Measurements from ENCODE around the gene PLSCR1.
"Not testable (repeated sequence)": the region's sequence is repeated elsewhere in the genome, so short reads cannot be mapped to it uniquely, and the experiment has no call there.

The PLSCR1 gene

GRCh38 chr3:146550070-146550615 is 5.7 kb upstream of the PLSCR1 start:
- DNase-seq (ENCODE audit: low spot score): no peak

GRCh38 chr3:146547235-146547835 is 2.9 kb upstream of the PLSCR1 start:
- DNase-seq (ENCODE audit: low spot score): no peak

GRCh38 chr3:146546366-146546965 is 2.1 kb upstream of the PLSCR1 start:
- no peak for DNase-seq (ENCODE audit: low spot score)

- no peak for DNase-seq (ENCODE audit: low spot score)
Measured at GRCh38 chr3:146544929-146545528, 622 bp upstream of the PLSCR1 start.

- no peak for DNase-seq (ENCODE audit: low spot score)
Measured at GRCh38 chr3:146543461-146544001, 876 bp downstream of the PLSCR1 start.

GRCh38 chr3:146542978-146543377 is 1.4 kb downstream of the PLSCR1 start:
- DNase-seq (ENCODE audit: low spot score): no peak

DNA sequence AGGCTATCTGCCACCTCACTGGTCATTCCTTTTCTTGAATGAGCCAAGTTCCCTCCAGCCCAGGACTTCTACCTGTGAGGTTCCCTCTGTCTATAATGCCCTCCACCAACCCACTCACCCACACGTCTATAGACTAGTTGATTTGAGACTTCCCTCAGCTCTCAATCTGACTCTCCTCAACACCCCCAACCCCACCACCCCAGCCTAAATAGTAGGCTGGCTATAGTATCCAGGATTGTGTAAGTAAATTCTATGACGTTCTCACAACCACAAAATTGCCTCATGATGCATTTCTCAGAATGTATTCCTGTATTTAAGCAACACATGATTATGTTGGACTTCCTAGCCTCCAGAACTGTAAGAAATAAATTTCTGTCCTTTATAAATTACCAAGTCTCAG is 2.2 kb downstream of the PLSCR1 start:
- DNase-seq (ENCODE audit: low spot score): peak; percentile 9

- no peak for DNase-seq (ENCODE audit: low spot score)
Measured at GRCh38 chr3:146540978-146541377, 3.4 kb downstream of the PLSCR1 start.

DNA sequence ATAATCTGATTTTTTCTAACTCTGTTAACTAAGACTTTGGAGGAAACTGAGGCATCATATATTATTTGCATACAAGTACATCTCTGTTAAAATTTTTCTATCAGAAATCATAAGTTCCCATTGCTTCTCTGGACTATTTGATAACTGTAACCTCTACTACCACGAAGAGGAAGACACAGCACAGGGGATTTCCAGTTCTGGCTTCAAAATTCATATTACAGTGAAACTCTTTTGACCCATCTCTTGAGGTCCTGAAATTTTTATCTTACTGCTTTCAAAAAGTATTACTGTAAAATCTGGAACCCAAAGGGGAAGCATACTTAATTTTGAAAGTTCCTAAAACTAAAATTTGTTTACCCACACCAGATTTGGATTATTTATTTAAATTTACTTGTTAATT is 4.2 kb downstream of the PLSCR1 start:
- DNase-seq (ENCODE audit: low spot score): peak; percentile 19

DNA sequence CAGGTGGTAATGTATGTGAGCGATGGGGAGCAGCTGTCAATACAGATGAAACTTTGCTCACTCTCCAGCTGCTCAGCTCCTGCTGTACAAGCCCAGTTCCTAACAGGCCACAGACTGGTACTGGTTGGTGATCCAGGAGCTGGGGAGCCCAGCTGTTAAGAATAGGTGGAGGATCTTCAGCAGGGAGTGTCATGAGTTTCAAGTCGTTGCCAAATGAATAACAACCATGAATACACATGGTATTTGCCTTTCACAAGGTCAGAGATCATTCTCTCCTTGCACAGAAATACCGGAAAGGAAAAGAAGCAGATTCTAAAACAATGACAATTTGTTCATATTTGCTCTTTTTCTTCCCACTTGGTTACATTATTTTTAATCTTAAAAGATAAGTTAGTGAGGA is 5.1 kb downstream of the PLSCR1 start:
- DNase-seq (ENCODE audit: low spot score): no peak

DNA sequence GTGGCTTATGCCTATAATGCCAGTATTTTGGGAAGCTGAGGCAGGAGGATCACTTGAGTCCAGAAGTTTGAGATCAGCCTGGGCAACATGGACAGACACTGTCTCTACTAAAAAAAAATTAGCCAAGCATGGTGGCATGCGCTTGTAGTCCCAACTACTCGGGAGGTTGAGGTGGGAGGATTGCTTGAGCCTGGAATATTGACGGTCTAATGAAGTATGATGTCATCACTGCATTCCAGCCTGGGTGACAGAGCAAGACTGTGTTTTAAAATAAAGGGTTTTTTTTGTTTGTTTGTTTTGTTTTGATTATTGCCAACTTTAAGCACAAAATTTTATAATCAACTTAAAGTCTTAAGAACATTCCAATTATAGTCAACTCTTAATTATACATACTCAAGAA is 6.8 kb downstream of the PLSCR1 start:
- no peak for DNase-seq (ENCODE audit: low spot score)

- DNase-seq (ENCODE audit: low spot score): no peak
Measured at GRCh38 chr3:146536681-146537080, 7.7 kb downstream of the PLSCR1 start.

DNA sequence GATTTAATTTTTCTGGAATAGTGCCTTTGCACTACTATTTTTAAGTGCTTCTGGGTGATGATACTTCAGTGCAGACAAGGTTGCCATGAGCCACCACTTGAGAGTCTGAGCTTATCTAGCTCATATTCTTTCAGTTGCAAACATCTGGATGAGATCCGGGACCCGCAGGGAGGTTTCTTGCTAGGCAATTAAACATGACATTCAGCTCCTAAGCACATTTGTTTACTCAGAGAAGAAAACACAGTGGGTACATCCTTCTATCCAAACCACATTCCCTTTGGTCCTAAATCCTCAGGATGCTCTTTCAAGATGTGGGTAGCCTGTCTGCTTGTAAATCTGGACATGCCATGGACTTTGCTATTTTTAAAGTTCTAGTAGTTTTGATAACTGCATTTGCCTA is 12.0 kb downstream of the PLSCR1 start:
- no peak for DNase-seq (ENCODE audit: low spot score)

GRCh38 chr3:146530609-146531008 is 13.8 kb downstream of the PLSCR1 start:
- DNase-seq (ENCODE audit: low spot score): no peak

DNA sequence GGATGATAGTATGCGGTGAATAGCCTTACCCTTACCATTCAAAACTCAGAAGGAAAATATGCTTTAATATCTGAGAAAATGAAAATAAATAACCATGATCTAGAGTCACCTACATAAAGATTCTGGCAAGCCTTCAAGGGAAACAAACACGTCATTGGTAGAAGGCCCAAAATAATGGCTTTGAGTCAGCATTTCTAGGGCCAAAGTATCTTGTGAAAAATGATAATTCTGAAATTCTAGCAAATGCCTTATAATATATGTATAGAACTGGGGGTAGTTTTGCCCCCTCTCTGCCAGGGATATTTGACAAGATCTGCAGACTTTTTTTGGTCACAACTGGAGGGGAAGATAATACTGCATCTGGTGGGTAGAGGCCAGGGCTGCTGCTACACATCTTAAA is 15.4 kb downstream of the PLSCR1 start:
- no peak for DNase-seq (ENCODE audit: low spot score)

DNA sequence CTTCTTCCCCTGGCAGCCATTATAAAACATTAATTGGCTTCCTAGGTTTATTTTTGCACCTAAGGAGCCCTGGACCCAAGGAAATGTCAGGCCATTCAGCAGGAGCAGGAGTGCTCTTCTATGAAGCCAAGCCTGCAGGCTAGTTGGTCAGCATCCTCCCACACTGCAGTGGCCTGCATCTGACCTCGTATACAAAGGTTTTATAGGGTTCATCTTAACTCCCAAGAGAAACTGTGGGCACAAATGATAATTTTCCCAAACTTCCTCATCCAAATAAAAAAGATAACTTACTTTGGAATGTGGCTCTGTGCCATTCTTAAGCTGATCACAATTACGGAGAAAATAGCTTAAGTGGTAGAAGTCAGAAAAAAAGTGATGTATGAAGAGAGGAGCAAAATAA is 19.4 kb downstream of the PLSCR1 start:
- DNase-seq (ENCODE audit: low spot score): no peak

GRCh38 chr3:146523531-146523930 is 20.9 kb downstream of the PLSCR1 start:
- DNase-seq (ENCODE audit: low spot score): no peak

- not testable (repeated sequence) for DNase-seq (ENCODE audit: low spot score)
Measured at GRCh38 chr3:146522174-146523158, 21.9 kb downstream of the PLSCR1 start.

GRCh38 chr3:146521394-146521793 is 23.0 kb downstream of the PLSCR1 start:
- DNase-seq (ENCODE audit: low spot score): no peak

DNA sequence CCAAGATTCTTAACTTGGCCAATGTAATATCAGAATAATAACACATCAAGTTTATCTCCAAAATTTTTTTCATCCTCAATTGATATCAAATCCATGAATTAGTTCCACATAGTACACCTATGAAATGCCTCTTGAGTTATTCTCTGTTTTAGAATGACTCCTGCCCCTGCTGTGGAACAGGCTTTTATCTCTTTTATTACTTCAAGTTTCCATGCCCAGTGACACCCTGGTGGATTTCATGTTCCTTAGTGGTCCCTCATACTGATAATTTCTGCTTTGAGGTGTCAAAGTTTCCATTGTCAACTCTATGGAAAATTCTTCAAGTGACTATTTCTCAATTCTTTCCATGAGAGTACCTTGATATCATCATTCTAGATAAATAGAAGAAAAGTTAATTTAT is 24.6 kb downstream of the PLSCR1 start:
- DNase-seq (ENCODE audit: low spot score): no peak

DNA sequence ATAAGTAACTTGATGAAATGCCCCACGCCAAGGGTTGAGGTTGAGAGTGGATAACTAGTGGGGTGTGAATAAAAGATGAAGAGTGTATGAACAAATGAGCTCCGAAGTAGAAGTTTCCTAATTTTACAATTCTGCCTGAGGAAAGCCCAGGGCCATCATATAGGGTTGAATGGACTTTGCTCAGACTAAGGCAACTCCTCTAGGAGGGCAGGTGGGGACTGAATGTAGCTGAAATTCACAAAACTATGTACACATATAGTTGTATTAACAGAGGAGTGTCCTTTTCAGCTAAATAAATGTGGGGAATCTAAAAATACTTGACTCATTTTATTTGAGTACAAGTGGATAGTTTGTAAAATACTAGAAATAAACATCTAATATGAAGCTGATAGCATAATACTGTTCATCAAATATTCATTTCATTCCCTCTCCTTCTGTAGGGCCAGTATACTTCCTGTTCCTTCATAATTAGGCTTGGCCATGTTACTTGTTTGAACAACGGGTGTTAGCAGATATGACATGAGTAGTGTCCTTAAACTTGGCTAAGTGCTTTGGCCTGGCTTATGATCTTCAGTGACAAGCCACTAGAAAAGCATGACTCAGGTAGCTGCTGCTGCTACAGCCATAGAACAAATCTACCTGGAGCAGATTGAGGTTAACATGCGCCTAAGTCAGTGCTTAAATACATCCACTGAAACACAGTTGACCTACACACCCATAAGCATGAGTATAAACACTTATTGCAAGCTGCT is 26.5 kb downstream of the PLSCR1 start:
- no peak for DNase-seq (ENCODE audit: low spot score)

Data from activated CD4-positive, alpha-beta T cell treated with anti-CD3 and anti-CD28 coated beads, Interleukin-2, Interleukin-4, amounts not matched to agents 100 ng/mL and 50 ng/mL, durations not matched to agents 16 hours and 8 hours (primary cell).